Mammary epithelial cell (primary cell): ENCODE data around the gene DUSP22.

Experiments
- EZH2 ChIP-seq: IDR thresholded peaks from 2 replicates; pipeline ENCODE4 v1.6.1; 2012; ENCODE audit warnings: low read length, inconsistent platforms, borderline replicate concordance
- TF ChIP-seq, protein P1 (sequence below), 2 donors: IDR thresholded peaks in 1 of 2; conservative IDR thresholded peaks in 1 of 2; 2 replicates each; pipeline ENCODE4 v1.5.1; 2011 to 2012; ENCODE audit warnings: inconsistent platforms in 2 of 2, low read length in 2 of 2, mild to moderate bottlenecking in 2 of 2, control low read depth in 1 of 2, low read depth in 1 of 2; ENCODE audit not compliant: insufficient read depth in 1 of 2; ENCODE audit errors: extremely low read depth in 1 of 2

DNA sequence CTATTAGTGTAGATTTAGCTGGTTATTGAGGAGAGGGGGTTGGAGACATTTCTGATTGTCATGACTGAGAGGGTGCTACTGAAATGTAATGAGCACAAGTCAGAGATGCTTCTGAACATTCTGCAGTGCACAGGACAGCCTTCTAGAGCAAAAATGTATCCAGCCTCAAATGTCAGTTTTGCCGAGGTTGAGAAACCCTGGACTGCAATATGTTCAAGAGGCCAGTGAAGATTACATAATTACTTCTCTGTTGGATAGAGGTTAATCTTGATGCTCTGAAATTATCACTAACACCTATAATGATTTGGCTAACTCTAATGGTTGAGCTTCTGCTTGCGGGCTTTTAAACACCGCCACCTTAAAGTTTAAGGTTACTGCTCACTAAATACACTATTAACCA lies 3.4 kb upstream of the DUSP22 start:
- TF ChIP-seq, protein P1, sequence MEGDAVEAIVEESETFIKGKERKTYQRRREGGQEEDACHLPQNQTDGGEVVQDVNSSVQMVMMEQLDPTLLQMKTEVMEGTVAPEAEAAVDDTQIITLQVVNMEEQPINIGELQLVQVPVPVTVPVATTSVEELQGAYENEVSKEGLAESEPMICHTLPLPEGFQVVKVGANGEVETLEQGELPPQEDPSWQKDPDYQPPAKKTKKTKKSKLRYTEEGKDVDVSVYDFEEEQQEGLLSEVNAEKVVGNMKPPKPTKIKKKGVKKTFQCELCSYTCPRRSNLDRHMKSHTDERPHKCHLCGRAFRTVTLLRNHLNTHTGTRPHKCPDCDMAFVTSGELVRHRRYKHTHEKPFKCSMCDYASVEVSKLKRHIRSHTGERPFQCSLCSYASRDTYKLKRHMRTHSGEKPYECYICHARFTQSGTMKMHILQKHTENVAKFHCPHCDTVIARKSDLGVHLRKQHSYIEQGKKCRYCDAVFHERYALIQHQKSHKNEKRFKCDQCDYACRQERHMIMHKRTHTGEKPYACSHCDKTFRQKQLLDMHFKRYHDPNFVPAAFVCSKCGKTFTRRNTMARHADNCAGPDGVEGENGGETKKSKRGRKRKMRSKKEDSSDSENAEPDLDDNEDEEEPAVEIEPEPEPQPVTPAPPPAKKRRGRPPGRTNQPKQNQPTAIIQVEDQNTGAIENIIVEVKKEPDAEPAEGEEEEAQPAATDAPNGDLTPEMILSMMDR (conservative IDR thresholded peaks at IDR 0.05 in 1 of 2, IDR thresholded peaks at IDR 0.05 in 1 of 2; ENCODE audit: extremely low read depth in 1 of 2, insufficient read depth in 1 of 2, low read depth in 1 of 2, low read length in 2 of 2) = no peak
- no peak for TF ChIP-seq EZH2
